HG03342 (cell line): ENCODE measurements around the gene BCL7C.
"Not testable (repeated sequence)": the region's sequence is repeated elsewhere in the genome, so short reads cannot be mapped to it uniquely, and the experiment has no call there.

Source experiments
- ATAC-seq: cut with Tn5 transposase; IDR thresholded peaks from one replicate; pipeline ENCODE4 v1.9.1; 2021; ENCODE audit warnings: mild to moderate bottlenecking, moderate library complexity; ENCODE audit not compliant: unreplicated experiment

The BCL7C gene

GRCh38 chr16:30874244-30874820, 19.5 kb downstream of the BCL7C start:
- no peak for ATAC-seq

GRCh38 chr16:30870904-30871303, 23.0 kb downstream of the BCL7C start:
- no peak for ATAC-seq

- no peak for ATAC-seq
These were observed 26.1 kb downstream of the BCL7C start for GRCh38 chr16:30867747-30868146.

GRCh38 chr16:30866031-30866430, 27.8 kb downstream of the BCL7C start:
- ATAC-seq: no peak

- not testable (repeated sequence) for ATAC-seq
These were observed 30.7 kb downstream of the BCL7C start for GRCh38 chr16:30863178-30863577.

- not testable (repeated sequence) for ATAC-seq
These were observed 33.1 kb downstream of the BCL7C start for GRCh38 chr16:30860729-30861128.

- ATAC-seq: no peak
These were observed 35.0 kb downstream of the BCL7C start for GRCh38 chr16:30858829-30859423.

GRCh38 chr16:30858111-30858495, 35.8 kb downstream of the BCL7C start:
- no peak for ATAC-seq

GRCh38 chr16:30853758-30854157, 40.1 kb downstream of the BCL7C start:
- no peak for ATAC-seq

GRCh38 chr16:30850246-30850645, 43.6 kb downstream of the BCL7C start:
- no peak for ATAC-seq

GRCh38 chr16:30846649-30847402, 47.1 kb downstream of the BCL7C start:
- ATAC-seq: no peak

GRCh38 chr16:30844671-30845449, 49.0 kb downstream of the BCL7C start:
- no peak for ATAC-seq

GRCh38 chr16:30844346-30844670, 49.6 kb downstream of the BCL7C start:
- ATAC-seq: no peak

GRCh38 chr16:30843501-30843900, 50.4 kb downstream of the BCL7C start:
- ATAC-seq: no peak

- ATAC-seq: no peak
These were observed 50.9 kb downstream of the BCL7C start for GRCh38 chr16:30842971-30843370.

- ATAC-seq: no peak
These were observed 52.5 kb downstream of the BCL7C start for GRCh38 chr16:30841332-30841731.

- ATAC-seq: no peak
These were observed 53.3 kb downstream of the BCL7C start for GRCh38 chr16:30840611-30841010.

- ATAC-seq: no peak
These were observed 54.2 kb downstream of the BCL7C start for GRCh38 chr16:30839523-30840227.

GRCh38 chr16:30838876-30839471, 54.9 kb downstream of the BCL7C start:
- ATAC-seq: no peak

- ATAC-seq: no peak
These were observed 56.0 kb downstream of the BCL7C start for GRCh38 chr16:30837904-30838303.
